GM18511 (cell line): Measurements from ENCODE around the gene NFIA.
A peak's percentile ranks its signal among the peaks of the same experiment; 100 is the strongest.

Source experiments
- ATAC-seq: cut with Tn5 transposase; IDR thresholded peaks from one replicate; pipeline ENCODE4 v1.9.1; 2021; ENCODE audit warnings: mild to moderate bottlenecking, moderate library complexity; ENCODE audit not compliant: unreplicated experiment

The NFIA gene

GRCh38 chr1:61445269-61445825, 363.0 kb downstream of the NFIA start:
- no peak for ATAC-seq

GRCh38 chr1:61446531-61446991, 364.2 kb downstream of the NFIA start:
- no peak for ATAC-seq

GRCh38 chr1:61447106-61447967, 365.0 kb downstream of the NFIA start:
- ATAC-seq = no peak

- ATAC-seq = no peak
These were observed 365.6 kb downstream of the NFIA start for GRCh38 chr1:61447968-61448430.

- no peak for ATAC-seq
These were observed 366.6 kb downstream of the NFIA start for GRCh38 chr1:61448914-61449313.

GRCh38 chr1:61449410-61449809, 367.0 kb downstream of the NFIA start:
- no peak for ATAC-seq

- ATAC-seq = no peak
These were observed 368.1 kb downstream of the NFIA start for GRCh38 chr1:61450454-61450853.

- no peak for ATAC-seq
These were observed 368.7 kb downstream of the NFIA start for GRCh38 chr1:61450872-61451571.

GRCh38 chr1:61451572-61451968, 369.2 kb downstream of the NFIA start:
- no peak for ATAC-seq

- ATAC-seq = no peak
These were observed 370.0 kb downstream of the NFIA start for GRCh38 chr1:61452176-61453035.

- peak; percentile 93 for ATAC-seq
These were observed 371.0 kb downstream of the NFIA start for GRCh38 chr1:61453111-61453961.

- no peak for ATAC-seq
These were observed 373.0 kb downstream of the NFIA start for GRCh38 chr1:61455400-61455799.

- ATAC-seq = no peak
These were observed 375.2 kb downstream of the NFIA start for GRCh38 chr1:61457526-61458040.

- no peak for ATAC-seq
These were observed 377.0 kb downstream of the NFIA start for GRCh38 chr1:61459345-61459744.

GRCh38 chr1:61460191-61460590, 377.8 kb downstream of the NFIA start:
- no peak for ATAC-seq

- ATAC-seq = no peak
These were observed 379.3 kb downstream of the NFIA start for GRCh38 chr1:61461406-61462384.

- ATAC-seq = no peak
These were observed 380.3 kb downstream of the NFIA start for GRCh38 chr1:61462628-61463027.

GRCh38 chr1:61463220-61463619, 380.9 kb downstream of the NFIA start:
- no peak for ATAC-seq
